Measurements from ENCODE around the gene BSCL2.
"Not testable (repeated sequence)": the region's sequence is repeated elsewhere in the genome, so short reads cannot be mapped to it uniquely, and the experiment has no call there.

The BSCL2 gene

GRCh38 chr11:62652161-62653006, 54.8 kb downstream of the BSCL2 start:
- DNase-seq: no peak

DNA sequence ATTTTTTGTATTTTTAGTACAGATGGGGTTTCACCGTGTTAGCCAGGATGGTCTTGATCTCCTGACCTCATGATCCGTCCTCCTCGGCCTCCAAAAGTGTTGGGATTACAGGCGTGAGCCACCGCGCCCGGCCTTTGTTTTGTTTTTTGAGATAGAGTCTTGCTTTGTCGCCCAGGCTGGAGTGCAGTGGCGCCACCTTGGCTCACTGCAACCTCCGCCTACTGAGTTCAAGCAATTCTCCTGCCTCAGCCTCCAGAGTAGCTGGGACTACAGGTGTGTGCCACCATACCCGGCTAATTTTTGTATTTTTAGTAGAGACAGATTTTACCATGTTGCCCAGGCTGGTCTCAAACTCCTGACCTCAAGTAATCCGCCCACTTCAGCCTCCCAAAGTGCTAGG, 56.9 kb downstream of the BSCL2 start:
- DNase-seq: not testable (repeated sequence)

GRCh38 chr11:62649486-62649885, 57.7 kb downstream of the BSCL2 start:
- DNase-seq: no peak

- DNase-seq: no peak
These were observed 58.3 kb downstream of the BSCL2 start for GRCh38 chr11:62648967-62649364.

- no peak for DNase-seq
These were observed 58.8 kb downstream of the BSCL2 start for GRCh38 chr11:62648185-62648966.

DNA sequence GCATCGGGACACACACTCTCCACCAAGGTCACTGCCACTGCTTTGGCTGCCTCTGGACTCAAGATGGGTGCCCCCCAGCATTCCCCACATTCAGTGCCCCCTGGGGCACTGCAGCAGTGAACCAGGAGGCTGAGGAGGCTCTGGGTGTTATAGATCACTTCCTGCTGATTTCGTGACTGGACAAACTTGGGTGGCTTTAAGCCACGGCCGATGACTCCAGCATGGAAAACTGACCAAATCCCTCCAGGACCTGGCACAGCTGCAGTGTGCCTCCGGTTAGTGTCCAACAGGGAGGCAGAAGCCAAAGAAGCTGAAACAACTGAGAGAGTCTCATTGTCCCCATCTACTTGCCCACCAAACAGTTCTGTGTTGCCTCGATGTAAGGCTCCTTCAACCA, 59.6 kb downstream of the BSCL2 start:
- no peak for DNase-seq

GRCh38 chr11:62646825-62647608, 60.2 kb downstream of the BSCL2 start:
- no peak for DNase-seq

DNA sequence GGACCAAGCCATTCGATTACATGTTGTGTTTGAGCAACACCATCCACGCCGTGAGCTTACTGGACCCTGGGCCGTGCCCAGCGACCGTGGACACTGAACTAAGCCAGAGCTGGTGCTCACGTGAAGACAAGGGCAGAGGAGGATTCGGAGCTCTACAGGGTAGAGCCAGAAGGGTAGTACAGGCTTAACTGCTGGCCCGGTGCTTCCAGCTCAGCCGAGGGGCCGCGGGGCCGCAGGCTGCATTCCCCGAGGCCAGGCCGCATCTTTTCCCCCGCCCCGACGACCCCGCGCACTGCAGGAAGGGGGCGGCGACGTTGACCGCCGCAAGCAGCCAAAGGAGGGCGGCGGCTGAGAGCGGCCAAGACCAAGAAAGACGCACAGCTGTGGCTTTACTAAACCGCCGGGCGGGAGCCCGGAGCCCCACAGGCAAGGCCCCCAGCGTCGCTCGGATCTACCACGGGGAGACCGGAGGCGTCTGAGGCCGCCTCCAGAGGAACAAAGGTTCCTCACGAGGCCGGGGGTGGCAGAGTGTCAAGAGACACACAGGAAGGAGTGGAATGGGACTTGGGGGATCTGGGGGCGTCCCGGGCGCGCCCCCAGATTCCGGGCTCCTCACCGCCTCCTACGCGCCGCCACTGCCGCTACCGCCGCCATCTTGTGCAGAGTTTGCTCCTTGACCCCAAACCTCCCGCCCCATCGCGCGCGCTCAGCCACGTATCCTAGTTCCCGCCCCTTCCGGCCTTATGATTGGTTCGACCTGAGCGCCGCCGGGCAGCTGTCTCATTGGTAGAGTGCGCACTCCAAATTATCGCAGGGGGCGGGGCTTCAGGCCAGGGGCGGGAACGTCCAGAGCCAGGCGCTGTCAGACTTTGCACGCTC, 61.0 kb downstream of the BSCL2 start, which contains the start of gene GANAB:
Gene GANAB (minus strand): TSS at position 668 of the 879 bp plus-strand sequence. CDS start 14 bp downstream, at position 654.
- DNase-seq: peak; percentile 99

- no peak for DNase-seq
These were observed 61.6 kb downstream of the BSCL2 start for GRCh38 chr11:62645671-62645945.

GRCh38 chr11:62644220-62644619, 63.0 kb downstream of the BSCL2 start:
- DNase-seq: no peak
